Measurements from ENCODE around the gene WASL. TPM values are rescaled to one million over a fixed set of nuclear protein-coding genes. Genes with fewer than 3 reads are reported as not detected.

The WASL gene
- total and polyA plus RNA-seq, 10 of the 15 experiments (the other 5 are each of a cell fraction or from before 2014, with no cell fraction given), result 2.0 to 6.4 (median 3.5) TPM

DNA sequence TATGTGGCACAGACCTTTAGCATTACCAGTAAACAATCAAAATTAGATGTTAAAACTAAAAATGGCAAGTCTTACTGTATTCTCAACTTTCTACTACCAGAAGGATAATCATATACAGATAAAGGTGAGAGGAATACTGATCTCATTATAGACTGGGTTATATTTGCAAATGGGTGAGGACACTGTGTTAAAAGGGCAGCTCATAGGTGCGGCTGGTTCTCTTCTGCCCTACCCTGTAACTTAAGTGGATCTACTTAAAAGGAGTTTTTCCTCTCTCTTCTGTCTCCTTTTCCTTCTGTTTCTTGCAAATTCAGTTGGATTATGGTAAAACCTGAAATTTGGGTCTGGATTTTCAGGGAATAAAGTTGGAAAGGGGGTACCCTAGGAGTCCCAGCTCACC is 33.0 kb downstream of the WASL start:
- no peaks in the 10 kb centered on the region for H3K27me3 ChIP-seq (replicated peaks in 1 of 2; ENCODE audit: control insufficient read depth in 2 of 2, insufficient read depth in 2 of 2, low read length in 1 of 2)
- peaks cover 0 to 2% of the 10 kb centered on the region in 2 experiments; a peak in 1 of 4 replicates for H3K36me3 ChIP-seq (ENCODE audit: control insufficient read depth in 2 of 2, insufficient read depth in 2 of 2, low read length in 1 of 2)
- no peak overlapping the region for H3K4me2 ChIP-seq (ENCODE audit: control insufficient read depth, insufficient read depth)
- TF ChIP-seq NR2C2 (IDR thresholded peaks at IDR 0.05; ENCODE audit: borderline replicate concordance, control insufficient read depth, insufficient read length, low read depth) (no peak), NFYB (IDR thresholded peaks at IDR 0.05; ENCODE audit: insufficient read depth, low read depth, low read length) (no peak), HCFC1 (IDR thresholded peaks at IDR 0.05; ENCODE audit: low read length) (no peak), KDM1A (IDR thresholded peaks at IDR 0.05; ENCODE audit: borderline replicate concordance) (no peak), TCF3 (IDR thresholded peaks at IDR 0.05; ENCODE audit: borderline replicate concordance, insufficient read depth, low read depth, low read length) (no peak), RELA (IDR thresholded peaks at IDR 0.05; ENCODE audit: borderline replicate concordance, partially characterized antibody) (no peak)
- TF ChIP-seq, protein P1, sequence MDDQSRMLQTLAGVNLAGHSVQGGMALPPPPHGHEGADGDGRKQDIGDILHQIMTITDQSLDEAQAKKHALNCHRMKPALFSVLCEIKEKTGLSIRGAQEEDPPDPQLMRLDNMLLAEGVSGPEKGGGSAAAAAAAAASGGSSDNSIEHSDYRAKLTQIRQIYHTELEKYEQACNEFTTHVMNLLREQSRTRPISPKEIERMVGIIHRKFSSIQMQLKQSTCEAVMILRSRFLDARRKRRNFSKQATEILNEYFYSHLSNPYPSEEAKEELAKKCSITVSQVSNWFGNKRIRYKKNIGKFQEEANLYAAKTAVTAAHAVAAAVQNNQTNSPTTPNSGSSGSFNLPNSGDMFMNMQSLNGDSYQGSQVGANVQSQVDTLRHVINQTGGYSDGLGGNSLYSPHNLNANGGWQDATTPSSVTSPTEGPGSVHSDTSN (IDR thresholded peaks at IDR 0.05; ENCODE audit: insufficient replicate concordance, low read depth, low read length), result no peak
- TF ChIP-seq, protein P2, sequence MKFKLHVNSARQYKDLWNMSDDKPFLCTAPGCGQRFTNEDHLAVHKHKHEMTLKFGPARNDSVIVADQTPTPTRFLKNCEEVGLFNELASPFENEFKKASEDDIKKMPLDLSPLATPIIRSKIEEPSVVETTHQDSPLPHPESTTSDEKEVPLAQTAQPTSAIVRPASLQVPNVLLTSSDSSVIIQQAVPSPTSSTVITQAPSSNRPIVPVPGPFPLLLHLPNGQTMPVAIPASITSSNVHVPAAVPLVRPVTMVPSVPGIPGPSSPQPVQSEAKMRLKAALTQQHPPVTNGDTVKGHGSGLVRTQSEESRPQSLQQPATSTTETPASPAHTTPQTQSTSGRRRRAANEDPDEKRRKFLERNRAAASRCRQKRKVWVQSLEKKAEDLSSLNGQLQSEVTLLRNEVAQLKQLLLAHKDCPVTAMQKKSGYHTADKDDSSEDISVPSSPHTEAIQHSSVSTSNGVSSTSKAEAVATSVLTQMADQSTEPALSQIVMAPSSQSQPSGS (IDR thresholded peaks at IDR 0.05; ENCODE audit: low read length), result no peak
- TF ChIP-seq, protein P3, sequence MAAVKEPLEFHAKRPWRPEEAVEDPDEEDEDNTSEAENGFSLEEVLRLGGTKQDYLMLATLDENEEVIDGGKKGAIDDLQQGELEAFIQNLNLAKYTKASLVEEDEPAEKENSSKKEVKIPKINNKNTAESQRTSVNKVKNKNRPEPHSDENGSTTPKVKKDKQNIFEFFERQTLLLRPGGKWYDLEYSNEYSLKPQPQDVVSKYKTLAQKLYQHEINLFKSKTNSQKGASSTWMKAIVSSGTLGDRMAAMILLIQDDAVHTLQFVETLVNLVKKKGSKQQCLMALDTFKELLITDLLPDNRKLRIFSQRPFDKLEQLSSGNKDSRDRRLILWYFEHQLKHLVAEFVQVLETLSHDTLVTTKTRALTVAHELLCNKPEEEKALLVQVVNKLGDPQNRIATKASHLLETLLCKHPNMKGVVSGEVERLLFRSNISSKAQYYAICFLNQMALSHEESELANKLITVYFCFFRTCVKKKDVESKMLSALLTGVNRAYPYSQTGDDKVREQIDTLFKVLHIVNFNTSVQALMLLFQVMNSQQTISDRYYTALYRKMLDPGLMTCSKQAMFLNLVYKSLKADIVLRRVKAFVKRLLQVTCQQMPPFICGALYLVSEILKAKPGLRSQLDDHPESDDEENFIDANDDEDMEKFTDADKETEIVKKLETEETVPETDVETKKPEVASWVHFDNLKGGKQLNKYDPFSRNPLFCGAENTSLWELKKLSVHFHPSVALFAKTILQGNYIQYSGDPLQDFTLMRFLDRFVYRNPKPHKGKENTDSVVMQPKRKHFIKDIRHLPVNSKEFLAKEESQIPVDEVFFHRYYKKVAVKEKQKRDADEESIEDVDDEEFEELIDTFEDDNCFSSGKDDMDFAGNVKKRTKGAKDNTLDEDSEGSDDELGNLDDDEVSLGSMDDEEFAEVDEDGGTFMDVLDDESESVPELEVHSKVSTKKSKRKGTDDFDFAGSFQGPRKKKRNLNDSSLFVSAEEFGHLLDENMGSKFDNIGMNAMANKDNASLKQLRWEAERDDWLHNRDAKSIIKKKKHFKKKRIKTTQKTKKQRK (IDR thresholded peaks at IDR 0.05; ENCODE audit: low read depth, low read length), result no peak
- H3K9ac ChIP-seq (ENCODE audit: control insufficient read depth, insufficient read depth, low read length), result no peak overlapping the region
- no peaks in the 10 kb centered on the region for H4K20me1 ChIP-seq (ENCODE audit: control insufficient read depth, insufficient read depth)
- peaks cover 30% of the 10 kb centered on the region for H3K79me2 ChIP-seq (ENCODE audit: control insufficient read depth, insufficient read depth, low read length)
- no peak overlapping the region for H3K4me3 ChIP-seq
- H2AFZ ChIP-seq (ENCODE audit: control insufficient read depth, low read depth, low read length), result no peak overlapping the region
- ATAC-seq (no peak), FAIRE-seq (no peak), DNase-seq (ENCODE audit: low read depth, low spot score) (no peak)
- peaks cover 11% of the 10 kb centered on the region for H3K4me1 ChIP-seq (ENCODE audit: control insufficient read depth, insufficient read depth, low read length)
- no TSS peak for BruUV-seq (replicated peaks)
- no peak overlapping the region for H3K27ac ChIP-seq (ENCODE audit: control insufficient read depth, insufficient read depth)
- ChIA-PET SMC1A (ENCODE audit: uncharacterized antibody, unreplicated experiment) (interaction anchor here (1.3 to 2.4 kb wide), 2 partner anchors 8 to 37 kb away, joined by 3 to 6 read pairs; no protein-coding TSS in a partner anchor), CTCF (interaction anchor here (2.6 kb wide), 1 partner anchor 14 kb away, joined by 10 read pairs; no protein-coding TSS in a partner anchor), RAD21 (ENCODE audit: unreplicated experiment) (interaction anchor here (1.9 kb wide), 1 partner anchor 30 kb away, joined by 5 read pairs; no protein-coding TSS in a partner anchor), POLR2A (no interaction called here)
- WGBS (ENCODE audit: insufficient coverage, insufficient replicate concordance, low lambda C conversion rate, missing lambda C conversion rate), result 92% methylated on average over 1 of the region's 1 CpG
- intact Hi-C loops (cut with micrococcal nuclease; ENCODE audit: unreplicated experiment), result no loop called here
- no peaks in the 10 kb centered on the region for H3K9me3 ChIP-seq (replicated peaks; ENCODE audit: control insufficient read depth, insufficient read depth, low read length)
- in situ Hi-C loops (cut with MboI), result no loop called here
